Kidney (tissue), 14 donors: ENCODE measurements around the gene BDKRB2. TPM values are rescaled to one million over a fixed set of nuclear protein-coding genes. Genes with fewer than 3 reads are reported as not detected.

Source experiments
- DNase-seq, 5 donors: peaks; one replicate each; pipeline ENCODE4 v3.0.0-alpha.2; 2013 to 2020
- FAIRE-seq: peaks from 2 replicates; lab custom pipeline; 2012; peaks lifted over from hg19 to GRCh38; lab: Jason Lieb, UNC
- H3K27ac ChIP-seq, 2 donors: one replicate each; pipeline ENCODE4 v1.7.0; 2013; ENCODE audit warnings: low read depth in 2 of 2, low read length in 2 of 2, inconsistent platforms in 1 of 2
- H3K27me3 ChIP-seq: one replicate; pipeline ENCODE4 v1.7.1; 2013; ENCODE audit warnings: low read length, inconsistent platforms; ENCODE audit not compliant: control insufficient read depth, insufficient read depth
- H3K36me3 ChIP-seq, 3 donors: one replicate each; pipeline versions ENCODE4 v1.7.0 to v1.7.1; 2013; ENCODE audit warnings: low read length in 3 of 3, control low read depth in 1 of 3, inconsistent platforms in 1 of 3; ENCODE audit not compliant: insufficient read depth in 3 of 3, control insufficient read depth in 2 of 3
- H3K4me1 ChIP-seq, 3 donors: one replicate each; pipeline versions ENCODE4 v1.7.0 to v1.7.1; 2013; ENCODE audit warnings: low read length in 3 of 3, inconsistent platforms in 1 of 3, low read depth in 1 of 3; ENCODE audit not compliant: control insufficient read depth in 2 of 3, insufficient read depth in 2 of 3
- H3K4me3 ChIP-seq, 3 donors: one replicate each; pipeline versions ENCODE4 v1.7.0 to v1.8.1; 2013; ENCODE audit warnings: low read length in 3 of 3, control low read depth in 1 of 3, inconsistent platforms in 1 of 3
- H3K9ac ChIP-seq, 3 donors: one replicate each; pipeline versions ENCODE4 v1.7.0 to v1.7.1; 2013; ENCODE audit warnings: low read length in 3 of 3, control low read depth in 1 of 3, inconsistent platforms in 1 of 3
- H3K9me3 ChIP-seq, 3 donors: one replicate each; pipeline versions ENCODE4 v1.7.0 to v1.7.1; 2013; ENCODE audit warnings: low read length in 3 of 3, control low read depth in 1 of 3, inconsistent platforms in 1 of 3; ENCODE audit not compliant: control insufficient read depth in 2 of 3, insufficient read depth in 1 of 3
- CTCF ChIP-seq: IDR thresholded peaks from 3 replicates; pipeline ENCODE4 v1.5.1; 2012; ENCODE audit warnings: mild to moderate bottlenecking, moderate library complexity, borderline replicate concordance; ENCODE audit not compliant: insufficient read depth; ENCODE audit errors: extremely low read depth
- intact Hi-C: fragments of 100-400 bp; cut with DNase I; formaldehyde crosslinking; loops from one replicate; pipeline ENCODE4 v1.11.1; 2022
- polyA plus RNA-seq: library from polyadenylated mRNA; stranded (reverse); fragments of 350-450 nt; fragmentation: Illumina TruSeq; extraction: RNeasy Lipid Tissue Mini Kit (QIAGEN cat#74804); gene quantifications from one replicate; pipeline ENCODE4 v1.2.3, GENCODE V29; 2014; ENCODE audit warnings: low read depth, low replicate concordance; ENCODE audit not compliant: insufficient read depth
- total RNA-seq: library from RNA; stranded (reverse); fragmentation: NEBNext Ultra II Directional; extraction: Animal tissue kit (Norgen Biotek cat#: 25700); gene quantifications from one replicate; pipeline ENCODE4 v1.2.1, GENCODE V29; 2021
- donor health status: control.
- donor health status: control.
- donor health status: control.
- donor health status: control.
- donor health status: control.
- donor health status: DM: yes; HTN: yes; CAD: no.
- donor health status: Normal renal cell carcinoma (clear cell type).

BDKRB2 gene
- total and polyA plus RNA-seq, 2 donors from 2014 or later, result 7.4 to 16.1 TPM

DNA sequence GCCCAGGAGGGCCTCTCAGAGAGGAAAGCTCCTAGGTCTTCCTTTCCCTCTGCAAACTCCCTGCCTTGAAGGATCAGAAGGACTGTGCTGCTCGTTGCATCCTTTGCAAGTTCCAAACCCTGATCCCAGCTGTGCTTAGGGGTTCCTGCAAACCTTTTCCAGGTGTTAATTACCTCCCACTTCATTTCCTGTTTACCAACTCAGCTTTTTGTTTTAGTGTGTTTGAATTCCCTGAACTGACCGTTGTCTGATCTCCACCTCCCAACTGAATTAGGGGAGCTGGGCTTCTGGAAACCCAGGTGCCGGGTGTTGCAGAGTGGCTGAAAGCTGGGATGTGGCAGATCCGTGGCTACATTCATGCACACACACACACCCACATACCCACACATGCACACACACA, 30.8 kb downstream of the BDKRB2 start:
- no peak overlapping the region for H3K9ac ChIP-seq
- intact Hi-C loops, result no loop called here
- FAIRE-seq (no peak), DNase-seq (no peak)
- H3K4me3 ChIP-seq, result no peak overlapping the region
- H3K27me3 ChIP-seq, result no peaks in the 10 kb centered on the region
- no peaks in the 10 kb centered on the region for H3K4me1 ChIP-seq
- no peaks in the 10 kb centered on the region for H3K9me3 ChIP-seq
- TF ChIP-seq CTCF, result no peak
- no peak overlapping the region for H3K27ac ChIP-seq
- no peaks in the 10 kb centered on the region for H3K36me3 ChIP-seq

GRCh38 chr14:96237641-96238040, 33.0 kb downstream of the BDKRB2 start:
- Histone ChIP-seq H3K27ac (no peak overlapping the region), H3K36me3 (peaks cover 0 to 12% (median 4%) of the 10 kb centered on the region in 3 donors), H3K9me3 (no peaks in the 10 kb centered on the region), H3K4me3 (no peak overlapping the region), H3K27me3 (no peaks in the 10 kb centered on the region), H3K9ac (no peak overlapping the region), H3K4me1 (no peaks in the 10 kb centered on the region)
- FAIRE-seq (no peak), DNase-seq (no peak)
- TF ChIP-seq CTCF, result no peak
- intact Hi-C loops, result no loop called here

- no peaks in the 10 kb centered on the region for H3K4me1 ChIP-seq
- H3K4me3 ChIP-seq, result no peak overlapping the region
- no peak overlapping the region for H3K9ac ChIP-seq
- H3K27ac ChIP-seq, result no peak overlapping the region
- peaks cover 0 to 12% (median 4%) of the 10 kb centered on the region in 3 donors for H3K36me3 ChIP-seq
- DNase-seq, result no peak
- intact Hi-C loops, result no loop called here
- FAIRE-seq, result no peak
- TF ChIP-seq CTCF, result no peak
- no peaks in the 10 kb centered on the region for H3K27me3 ChIP-seq
- no peaks in the 10 kb centered on the region for H3K9me3 ChIP-seq
Measured at GRCh38 chr14:96238676-96239265, 34.1 kb downstream of the BDKRB2 start.

DNA sequence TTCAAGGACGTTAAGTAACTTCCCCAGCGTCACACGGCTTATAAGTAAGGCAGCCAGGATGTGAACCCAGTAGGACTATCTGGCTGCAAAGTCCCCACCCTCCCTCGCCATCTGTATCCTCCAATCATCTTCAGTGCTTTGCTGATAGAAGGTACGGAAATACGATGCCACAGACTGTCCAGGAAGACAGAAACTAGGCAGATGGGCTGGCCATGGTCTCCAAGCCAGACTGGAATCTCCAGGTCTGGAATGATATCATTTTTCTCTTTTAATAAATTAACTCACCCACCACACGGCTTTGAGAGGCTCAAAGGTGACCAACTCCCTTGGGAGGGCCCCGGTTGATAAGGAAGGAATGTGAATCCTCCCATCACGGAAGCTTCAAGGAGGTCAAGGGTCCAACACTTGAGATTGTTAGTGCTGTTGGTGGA, 35.1 kb downstream of the BDKRB2 start:
- DNase-seq (no peak), FAIRE-seq (no peak)
- intact Hi-C loops, result no loop called here
- H3K9ac ChIP-seq, result no peak overlapping the region
- no peaks in the 10 kb centered on the region for H3K9me3 ChIP-seq
- H3K4me3 ChIP-seq, result no peak overlapping the region
- no peaks in the 10 kb centered on the region for H3K27me3 ChIP-seq
- peaks cover 0 to 12% (median 4%) of the 10 kb centered on the region in 3 donors for H3K36me3 ChIP-seq
- H3K27ac ChIP-seq, result no peak overlapping the region
- no peak for TF ChIP-seq CTCF
- H3K4me1 ChIP-seq, result no peaks in the 10 kb centered on the region
